SK-N-MC (cell line): ENCODE data around the gene SORBS2.

Source experiments
- EZH2 ChIP-seq: fragments of 200-600 bp; sonication (generic); IDR thresholded peaks from one replicate; pipeline ENCODE4 v1.6.1; 2017; ENCODE audit warnings: antibody characterized with exemption
- POLR2AphosphoS5 ChIP-seq: IDR thresholded peaks from 2 replicates; pipeline ENCODE4 v1.6.1; 2012; ENCODE audit warnings: mild to moderate bottlenecking, low read depth, low read length, borderline replicate concordance

GRCh38 chr4:185839194-185839712, 27.3 kb upstream of the SORBS2 start:
- TF ChIP-seq EZH2, result no peak
- TF ChIP-seq POLR2AphosphoS5, result no peak
